CD4-positive, CD25-positive, alpha-beta regulatory T cell (primary cell): Measurements from ENCODE around the gene ACAP1. TPM values are rescaled to one million over a fixed set of nuclear protein-coding genes. Genes with fewer than 3 reads are reported as not detected.

ENCODE experiments used
- ATAC-seq, 2 donors: fragments of 150-1000 bp; cut with Tn5 transposase; one replicate each; pipeline ENCODE4 v1.10.0; 2021; ENCODE audit warnings: low read depth in 2 of 2, moderate number of reproducible peaks in 2 of 2, moderate library complexity in 1 of 2
- DNase-seq, 3 donors: peaks; one replicate each; pipeline versions ENCODE4 v3.0.0 to v3.0.0-alpha.2; 2012 to 2022; ENCODE audit warnings: mixed read lengths in 1 of 3
- H3K27ac ChIP-seq: one replicate; pipeline ENCODE4 v1.7.0; 2013; ENCODE audit warnings: mild to moderate bottlenecking, low read length; ENCODE audit not compliant: insufficient read depth, poor library complexity, severe bottlenecking
- H3K27me3 ChIP-seq: one replicate; pipeline ENCODE4 v1.7.0; 2013; ENCODE audit warnings: low read length; ENCODE audit not compliant: control insufficient read depth, insufficient read depth
- H3K36me3 ChIP-seq: one replicate; pipeline ENCODE4 v1.7.0; 2013; ENCODE audit warnings: mild to moderate bottlenecking, low read length, moderate library complexity; ENCODE audit not compliant: control insufficient read depth, insufficient read depth
- H3K4me1 ChIP-seq: 2 replicates; pipeline ENCODE4 v1.7.0; 2013; ENCODE audit warnings: mild to moderate bottlenecking, low read length; ENCODE audit not compliant: insufficient read depth, control insufficient read depth, poor library complexity, severe bottlenecking
- H3K4me3 ChIP-seq: one replicate; pipeline ENCODE4 v1.7.0; 2013; ENCODE audit warnings: low read depth, mild to moderate bottlenecking, low read length, moderate library complexity
- H3K9me3 ChIP-seq, 2 experiments: 1 replicate in 1 of 2; 2 replicates in 1 of 2; pipeline ENCODE4 v1.7.0; 2013; ENCODE audit warnings: low read length in 2 of 2, mild to moderate bottlenecking in 1 of 2, moderate library complexity in 1 of 2; ENCODE audit not compliant: control insufficient read depth in 2 of 2
- H3K27ac Mint-ChIP-seq, 3 donors: one replicate each; pipeline ENCODE4 v1.8.0; 2020 to 2022; ENCODE audit warnings: mild to moderate bottlenecking in 3 of 3, mixed read lengths in 3 of 3, moderate library complexity in 2 of 3
- H3K27me3 Mint-ChIP-seq: one replicate; pipeline ENCODE4 v1.8.0; 2022; ENCODE audit warnings: mild to moderate bottlenecking, mixed read lengths
- H3K36me3 Mint-ChIP-seq: one replicate; pipeline ENCODE4 v1.8.0; 2020; ENCODE audit warnings: mixed read lengths
- H3K4me1 Mint-ChIP-seq, 4 donors: one replicate each; pipeline ENCODE4 v1.8.0; 2020 to 2022; ENCODE audit warnings: mixed read lengths in 4 of 4, mild to moderate bottlenecking in 1 of 4
- H3K4me3 Mint-ChIP-seq, 4 donors: one replicate each; pipeline ENCODE4 v1.8.0; 2020 to 2022; ENCODE audit warnings: mild to moderate bottlenecking in 4 of 4, mixed read lengths in 4 of 4, moderate library complexity in 3 of 4
- H3K9me3 Mint-ChIP-seq, 7 donors: one replicate each; pipeline ENCODE4 v1.8.0; 2020 to 2022; ENCODE audit warnings: mixed read lengths in 7 of 7, mild to moderate bottlenecking in 3 of 7, moderate library complexity in 2 of 7
- polyA plus RNA-seq, 4 donors: library from polyadenylated mRNA; unstranded; fragments of 300-500 nt; fragmentation: Illumina TruSeq; gene quantifications; one replicate each; pipeline ENCODE4 v1.2.3, GENCODE V29; 2021
- total RNA-seq: library from RNA; stranded (reverse); gene quantifications from one replicate; pipeline ENCODE4 v1.2.3, GENCODE V29; 2022

The ACAP1 gene
- total and polyA plus RNA-seq, 5 donors from 2014 or later, result 194 to 723 (median 219) TPM

GRCh38 chr17:7354262-7354843 lies 18.0 kb downstream of the ACAP1 start:
- H3K9me3 ChIP-seq, result no peaks in the 10 kb centered on the region
- no peak overlapping the region for H3K27ac ChIP-seq
- Mint-ChIP-seq H3K4me1 (peaks cover 6 to 46% (median 18%) of the 10 kb centered on the region in 4 donors), H3K4me3 (peak overlapping the region in 3 of 4 donors; percentile 21 to 56 (median 40)), H3K27ac (peak overlapping the region in 1 of 3 donors; percentile 80), H3K27me3 (peaks cover 4% of the 10 kb centered on the region), H3K36me3 (peaks cover 3% of the 10 kb centered on the region), H3K9me3 (no peaks in the 10 kb centered on the region)
- H3K36me3 ChIP-seq, result no peaks in the 10 kb centered on the region
- DNase-seq (no peak), ATAC-seq (no peak)
- H3K27me3 ChIP-seq, result no peaks in the 10 kb centered on the region
- no peak overlapping the region for H3K4me3 ChIP-seq
- peaks cover 35% of the 10 kb centered on the region for H3K4me1 ChIP-seq

- no peaks in the 10 kb centered on the region for H3K9me3 Mint-ChIP-seq
- Histone ChIP-seq H3K27me3 (no peaks in the 10 kb centered on the region), H3K4me1 (peaks cover 31% of the 10 kb centered on the region), H3K9me3 (no peaks in the 10 kb centered on the region), H3K27ac (no peak within 1 kb of the TSS), H3K4me3 (no peak within 1 kb of the TSS), H3K36me3 (no peaks in the 10 kb centered on the region)
- H3K36me3 Mint-ChIP-seq, result no peaks in the 10 kb centered on the region
- H3K27ac Mint-ChIP-seq, result peak within 1 kb of the TSS in 2 of 3 donors; percentile 80 to 85
- peaks cover 4% of the 10 kb centered on the region for H3K27me3 Mint-ChIP-seq
- no peak for ATAC-seq
- DNase-seq, result no peak
- H3K4me1 Mint-ChIP-seq, result peaks cover 0 to 41% (median 13%) of the 10 kb centered on the region in 4 donors
- H3K4me3 Mint-ChIP-seq, result peak within 1 kb of the TSS in 3 of 4 donors; percentile 56 to 65 (median 64)
Measured at GRCh38 chr17:7355053-7355452, 18.7 kb downstream of the ACAP1 start, which contains the start of gene TMEM95. TSS of gene TMEM95 (plus strand) at chr17:7355156. CDS start at chr17:7355205, 49 bp downstream.

- Histone ChIP-seq H3K9me3 (no peaks in the 10 kb centered on the region), H3K27me3 (no peaks in the 10 kb centered on the region), H3K4me3 (no peak overlapping the region), H3K4me1 (peaks cover 26% of the 10 kb centered on the region), H3K36me3 (no peaks in the 10 kb centered on the region), H3K27ac (no peak overlapping the region)
- H3K9me3 Mint-ChIP-seq, result no peaks in the 10 kb centered on the region
- no peak overlapping the region for H3K4me3 Mint-ChIP-seq
- peaks cover 4% of the 10 kb centered on the region for H3K27me3 Mint-ChIP-seq
- peaks cover 0 to 38% (median 11%) of the 10 kb centered on the region in 4 donors for H3K4me1 Mint-ChIP-seq
- H3K36me3 Mint-ChIP-seq, result no peaks in the 10 kb centered on the region
- H3K27ac Mint-ChIP-seq, result peak overlapping the region in 1 of 3 donors; percentile 85
- ATAC-seq (no peak), DNase-seq (no peak)
Measured at GRCh38 chr17:7355573-7355972, 19.2 kb downstream of the ACAP1 start.

- no peak overlapping the region for H3K4me3 ChIP-seq
- H3K9me3 Mint-ChIP-seq, result no peaks in the 10 kb centered on the region
- H3K27ac ChIP-seq, result no peak overlapping the region
- H3K9me3 ChIP-seq, result no peaks in the 10 kb centered on the region
- H3K36me3 Mint-ChIP-seq, result no peaks in the 10 kb centered on the region
- no peaks in the 10 kb centered on the region for H3K27me3 ChIP-seq
- peaks cover 0 to 32% (median 10%) of the 10 kb centered on the region in 4 donors for H3K4me1 Mint-ChIP-seq
- H3K27me3 Mint-ChIP-seq, result peaks cover 4% of the 10 kb centered on the region
- H3K4me3 Mint-ChIP-seq, result peak overlapping the region in 1 of 4 donors; percentile 65
- H3K27ac Mint-ChIP-seq, result no peak overlapping the region
- H3K36me3 ChIP-seq, result no peaks in the 10 kb centered on the region
- DNase-seq (peak; percentile 69 to 90 (median 83)), ATAC-seq (peak; percentile 74 to 79)
- peaks cover 21% of the 10 kb centered on the region for H3K4me1 ChIP-seq
Measured at GRCh38 chr17:7356072-7356549, 19.8 kb downstream of the ACAP1 start.

DNA sequence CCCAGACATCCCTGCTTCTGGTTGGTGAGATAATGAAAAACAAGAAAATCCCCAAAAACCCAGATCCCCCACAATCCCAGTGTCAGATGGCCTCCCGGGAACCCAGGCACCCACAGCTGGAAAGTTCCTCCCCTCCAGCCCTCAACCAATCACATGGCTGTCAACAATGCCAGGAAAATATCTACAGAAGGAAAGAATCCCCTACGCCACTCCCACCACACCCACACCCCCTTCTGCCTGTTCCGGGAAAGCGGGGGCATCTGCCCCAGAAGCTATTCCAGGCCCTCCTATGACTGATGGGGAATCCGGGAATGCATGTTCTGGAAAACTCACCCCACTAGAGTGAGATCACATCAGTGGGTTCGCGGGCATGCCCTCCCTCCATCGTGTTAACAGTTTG lies 20.4 kb downstream of the ACAP1 start:
- H3K4me1 Mint-ChIP-seq, result peaks cover 0 to 29% (median 9%) of the 10 kb centered on the region in 4 donors
- peaks cover 4% of the 10 kb centered on the region for H3K27me3 Mint-ChIP-seq
- Histone ChIP-seq H3K27ac (no peak overlapping the region), H3K27me3 (no peaks in the 10 kb centered on the region), H3K4me1 (peaks cover 15% of the 10 kb centered on the region), H3K4me3 (no peak overlapping the region), H3K36me3 (no peaks in the 10 kb centered on the region), H3K9me3 (no peaks in the 10 kb centered on the region)
- peak overlapping the region in 1 of 4 donors; percentile 50 for H3K4me3 Mint-ChIP-seq
- H3K9me3 Mint-ChIP-seq, result no peaks in the 10 kb centered on the region
- DNase-seq, result no peak
- no peak for ATAC-seq
- no peak overlapping the region for H3K27ac Mint-ChIP-seq
- H3K36me3 Mint-ChIP-seq, result no peaks in the 10 kb centered on the region

GRCh38 chr17:7357381-7357780 lies 21.1 kb downstream of the ACAP1 start:
- Histone ChIP-seq H3K4me3 (no peak overlapping the region), H3K4me1 (peaks cover 10% of the 10 kb centered on the region), H3K36me3 (no peaks in the 10 kb centered on the region), H3K27me3 (no peaks in the 10 kb centered on the region), H3K27ac (no peak overlapping the region), H3K9me3 (no peaks in the 10 kb centered on the region)
- Mint-ChIP-seq H3K9me3 (no peaks in the 10 kb centered on the region), H3K4me3 (no peak overlapping the region), H3K4me1 (peaks cover 0 to 28% (median 8%) of the 10 kb centered on the region in 4 donors), H3K27me3 (peaks cover 4% of the 10 kb centered on the region), H3K36me3 (no peaks in the 10 kb centered on the region), H3K27ac (no peak overlapping the region)
- ATAC-seq (no peak), DNase-seq (no peak)

DNA sequence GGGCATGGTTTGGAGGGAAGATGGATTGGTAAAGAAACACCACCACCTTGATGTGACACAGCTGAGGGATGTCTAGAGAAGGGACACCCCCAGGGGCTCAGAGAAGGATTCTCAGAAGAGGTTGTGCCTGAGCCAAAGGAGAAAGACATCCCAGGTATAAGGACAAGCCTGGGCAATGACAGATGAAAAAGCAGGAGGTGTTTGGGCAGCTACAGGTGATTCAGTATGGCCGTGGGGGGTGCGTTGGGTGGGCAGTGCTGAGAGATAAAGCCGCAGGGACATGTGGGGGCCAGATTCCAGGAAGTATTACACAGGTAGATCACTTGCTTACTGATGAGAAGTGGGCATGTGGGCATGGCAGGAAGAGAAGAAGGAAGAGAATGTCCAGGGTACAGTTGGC lies 25.6 kb downstream of the ACAP1 start:
- ATAC-seq (no peak), DNase-seq (no peak)
- H3K4me3 ChIP-seq, result no peak overlapping the region
- Mint-ChIP-seq H3K36me3 (no peaks in the 10 kb centered on the region), H3K4me3 (no peak overlapping the region), H3K4me1 (no peaks in the 10 kb centered on the region), H3K27ac (peak overlapping the region in 1 of 3 donors; percentile 18), H3K27me3 (peaks cover 5% of the 10 kb centered on the region), H3K9me3 (no peaks in the 10 kb centered on the region)
- no peaks in the 10 kb centered on the region for H3K4me1 ChIP-seq
- H3K9me3 ChIP-seq, result no peaks in the 10 kb centered on the region
- H3K27me3 ChIP-seq, result no peaks in the 10 kb centered on the region
- H3K27ac ChIP-seq, result no peak overlapping the region
- no peaks in the 10 kb centered on the region for H3K36me3 ChIP-seq

- H3K4me1 ChIP-seq, result no peaks in the 10 kb centered on the region
- DNase-seq, result no peak
- no peak overlapping the region for H3K4me3 ChIP-seq
- Mint-ChIP-seq H3K9me3 (no peaks in the 10 kb centered on the region), H3K36me3 (no peaks in the 10 kb centered on the region), H3K27ac (peak overlapping the region in 1 of 3 donors; percentile 14), H3K4me3 (no peak overlapping the region), H3K4me1 (no peaks in the 10 kb centered on the region), H3K27me3 (peaks cover 5% of the 10 kb centered on the region)
- no peaks in the 10 kb centered on the region for H3K27me3 ChIP-seq
- no peaks in the 10 kb centered on the region for H3K9me3 ChIP-seq
- ATAC-seq, result no peak
- H3K36me3 ChIP-seq, result no peaks in the 10 kb centered on the region
- H3K27ac ChIP-seq, result no peak overlapping the region
Measured at GRCh38 chr17:7363311-7363710, 27.0 kb downstream of the ACAP1 start.
